Activated T-helper 1 cell treated with anti-CD3 and anti-CD28 coated beads, Interleukin-2, amount 50 U/mL, for 16 hours (primary cell): ENCODE results near the gene CHCHD3.
"Not testable (repeated sequence)": the region's sequence is repeated elsewhere in the genome, so short reads cannot be mapped to it uniquely, and the experiment has no call there.

Experiments
- DNase-seq, 2 donors: peaks; one replicate each; pipeline ENCODE4 v3.0.0-alpha.2; 2020; ENCODE audit warnings: low read depth in 1 of 2, low spot score in 1 of 2

Gene CHCHD3

DNA sequence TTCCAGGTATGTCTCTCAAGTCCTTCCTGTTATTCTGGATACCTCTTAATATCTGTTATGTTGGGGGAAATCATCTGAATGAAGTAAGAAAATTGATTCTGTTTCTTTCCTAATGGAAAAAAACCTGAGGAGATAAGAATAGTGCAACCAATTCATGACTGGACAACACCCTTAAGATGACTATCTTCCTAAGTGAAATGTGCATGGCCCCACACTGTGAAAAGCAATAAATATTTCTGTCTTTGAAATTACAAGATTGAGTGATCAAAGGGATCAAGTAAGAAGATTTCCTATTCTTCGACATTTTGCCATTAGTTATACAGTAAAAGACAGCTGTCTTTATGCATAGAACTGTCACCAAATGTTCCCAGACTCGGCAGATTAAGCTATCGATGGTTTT is 73.9 kb downstream of the CHCHD3 start:
- no peak for DNase-seq

DNA sequence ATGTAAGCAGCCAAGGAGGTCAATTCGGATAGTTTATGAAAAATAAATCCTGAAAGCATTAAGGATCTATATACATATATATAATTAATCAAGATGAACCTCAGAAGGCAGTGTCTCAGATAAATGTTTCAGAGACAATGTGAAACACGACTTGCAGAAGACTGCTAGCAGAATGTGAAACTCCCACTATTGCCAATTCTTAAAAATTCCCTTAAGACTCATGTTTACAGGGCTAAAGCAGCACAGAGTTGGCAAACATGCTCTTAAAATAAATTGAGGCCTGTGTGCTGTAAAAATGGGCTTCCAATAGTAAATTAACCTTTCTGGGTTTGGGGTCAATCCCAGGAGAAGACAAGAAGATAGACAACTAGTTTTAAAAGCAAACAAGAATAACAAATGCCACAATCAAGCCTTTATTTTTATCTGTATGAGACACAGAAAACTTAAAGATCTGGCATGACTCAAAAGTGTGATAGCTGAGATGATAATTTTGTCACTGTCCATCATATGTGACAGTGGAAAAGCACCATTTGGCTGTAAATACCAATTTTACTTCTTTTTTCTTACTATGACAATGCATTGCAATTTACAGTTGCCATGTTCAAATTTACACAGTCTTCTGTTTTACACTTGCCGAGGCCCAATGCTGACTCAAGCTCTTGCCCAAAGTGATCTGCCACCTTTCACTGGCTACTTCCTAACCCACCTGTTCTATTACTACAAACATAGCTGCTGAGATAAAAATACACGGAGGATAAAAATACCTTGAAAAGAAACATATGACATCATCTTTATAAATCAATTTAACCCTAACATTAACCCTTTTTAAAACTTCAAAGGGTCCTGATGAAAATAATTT is 78.6 kb downstream of the CHCHD3 start:
- no peak for DNase-seq

DNA sequence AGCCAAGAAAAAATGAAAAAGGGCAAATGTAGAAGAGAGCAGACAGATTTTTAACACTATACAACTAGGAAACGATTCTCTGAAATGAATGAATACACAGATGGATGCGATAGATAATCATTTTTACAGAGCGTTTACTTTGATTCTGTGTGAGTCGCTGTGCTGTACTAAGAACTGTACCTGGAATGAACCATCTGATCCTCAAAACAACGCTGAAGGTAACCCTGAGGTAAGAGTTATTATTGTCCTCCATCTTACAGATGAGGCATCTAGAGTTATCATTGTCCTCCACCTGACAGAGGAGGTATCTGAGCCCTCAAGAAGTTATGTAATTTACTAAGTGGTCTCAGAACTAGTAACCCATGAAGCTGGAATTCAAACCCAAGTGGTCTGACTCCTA is 80.2 kb downstream of the CHCHD3 start:
- DNase-seq = no peak

- no peak for DNase-seq
Observed at GRCh38 chr7:132999845-133000244, 82.0 kb downstream of the CHCHD3 start.

DNA sequence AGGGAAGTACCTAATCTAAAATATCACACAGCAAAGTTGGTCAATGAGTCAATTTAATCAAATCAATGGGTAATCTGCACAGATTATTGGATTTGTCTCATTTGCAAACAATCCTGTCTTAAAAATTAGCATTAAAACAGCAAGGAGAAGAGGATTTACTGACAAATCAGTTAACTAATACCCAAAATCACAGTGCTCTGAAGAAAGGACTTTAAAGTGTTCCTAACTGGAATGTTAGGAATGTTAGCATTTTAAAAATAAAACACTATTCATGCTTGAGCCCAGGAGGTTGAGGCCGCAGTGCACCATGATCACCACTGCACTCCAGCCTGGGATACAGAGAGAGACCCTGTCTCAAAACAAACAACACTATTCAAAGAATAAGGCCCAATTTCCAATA is 83.1 kb downstream of the CHCHD3 start:
- no peak for DNase-seq

- DNase-seq = no peak
Observed at GRCh38 chr7:132997505-132997904, 84.4 kb downstream of the CHCHD3 start.

DNA sequence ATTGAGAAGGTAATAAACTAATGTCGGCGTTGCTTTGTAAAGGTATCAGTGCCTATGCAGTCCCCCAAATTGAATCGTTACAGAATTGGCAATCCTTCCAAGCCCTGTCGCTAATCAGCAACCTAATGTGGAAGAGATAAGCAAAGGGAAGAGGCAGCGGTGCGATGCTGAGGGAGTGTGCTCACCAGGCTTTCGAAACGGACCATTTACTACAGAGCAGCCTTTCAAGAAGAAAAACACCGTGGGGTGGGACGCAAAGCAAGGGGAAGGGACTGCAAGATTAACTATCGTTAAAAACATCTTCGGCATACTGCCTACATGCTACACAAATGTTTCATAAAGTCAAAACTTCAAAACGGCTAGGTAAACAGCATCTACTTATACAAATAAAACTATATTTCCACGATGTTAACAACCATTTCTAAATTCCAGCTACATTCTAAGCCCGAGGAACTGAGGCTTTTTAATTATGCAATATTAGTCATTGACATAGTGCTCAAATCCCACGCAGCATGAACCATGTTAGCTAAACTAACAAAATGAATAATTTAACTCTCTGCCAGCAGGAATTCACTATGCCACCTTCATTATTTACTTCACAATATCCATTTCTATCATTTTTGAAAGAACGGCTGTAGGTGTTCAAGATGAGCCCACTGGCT is 85.2 kb downstream of the CHCHD3 start:
- DNase-seq = no peak

- no peak for DNase-seq
Observed at GRCh38 chr7:132993377-132994013, 88.4 kb downstream of the CHCHD3 start.

GRCh38 chr7:132991615-132992587 is 90.0 kb downstream of the CHCHD3 start:
- no peak for DNase-seq

DNA sequence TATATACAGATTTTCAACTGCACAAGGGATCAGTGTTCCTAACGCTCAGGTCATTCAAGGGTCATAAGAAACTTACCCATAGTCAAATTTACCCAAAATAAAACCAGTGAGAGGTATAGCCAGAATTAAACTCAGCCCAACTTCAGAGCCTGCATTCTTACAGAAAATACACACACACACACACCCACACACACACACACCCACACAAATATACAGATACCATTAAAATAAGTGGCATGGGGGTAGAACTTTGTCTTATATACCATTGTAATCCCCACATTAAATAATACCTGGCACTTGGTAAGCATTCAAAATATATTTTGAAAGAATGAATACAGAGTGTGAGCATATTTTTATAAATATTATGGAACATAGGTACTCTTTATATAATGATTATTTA is 93.8 kb downstream of the CHCHD3 start:
- DNase-seq = no peak

DNA sequence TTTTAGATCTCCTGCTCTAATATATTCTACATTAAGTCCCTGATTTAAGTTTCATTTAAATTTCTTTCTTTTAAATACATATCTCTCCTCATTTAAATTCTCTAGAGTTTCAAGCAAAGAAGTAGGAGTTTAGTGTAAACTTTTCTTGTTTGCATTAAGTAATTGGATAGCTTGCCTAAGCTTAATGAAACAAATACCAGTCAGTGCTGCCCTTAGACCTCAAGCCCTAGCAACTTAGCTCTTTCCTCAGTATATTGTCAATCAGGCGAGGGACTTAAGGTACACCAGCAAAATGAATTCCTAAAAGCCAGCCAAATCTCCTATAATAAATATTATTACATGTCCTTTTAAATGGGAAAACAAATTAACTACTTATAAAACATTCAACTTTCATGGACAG is 101.5 kb downstream of the CHCHD3 start:
- DNase-seq = no peak

DNA sequence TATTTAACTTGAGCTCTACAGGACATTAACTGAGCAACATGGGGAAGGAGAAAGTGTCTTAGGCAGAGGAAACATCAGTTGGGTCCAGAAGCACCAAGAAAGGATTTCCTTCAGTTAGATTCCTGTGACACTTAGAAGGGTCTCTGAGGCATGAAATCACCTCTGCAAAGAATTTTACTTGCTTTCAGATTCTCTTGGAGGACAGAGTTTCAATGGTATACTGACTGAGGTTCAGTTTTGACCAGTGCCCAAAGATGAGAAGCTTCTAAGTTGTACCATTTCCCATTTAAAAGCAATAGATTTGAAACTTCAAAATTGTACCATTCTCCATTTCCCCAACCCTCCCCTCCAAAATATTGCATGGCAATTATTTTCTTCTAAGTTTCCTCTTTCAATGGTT is 102.4 kb downstream of the CHCHD3 start:
- DNase-seq = no peak

DNA sequence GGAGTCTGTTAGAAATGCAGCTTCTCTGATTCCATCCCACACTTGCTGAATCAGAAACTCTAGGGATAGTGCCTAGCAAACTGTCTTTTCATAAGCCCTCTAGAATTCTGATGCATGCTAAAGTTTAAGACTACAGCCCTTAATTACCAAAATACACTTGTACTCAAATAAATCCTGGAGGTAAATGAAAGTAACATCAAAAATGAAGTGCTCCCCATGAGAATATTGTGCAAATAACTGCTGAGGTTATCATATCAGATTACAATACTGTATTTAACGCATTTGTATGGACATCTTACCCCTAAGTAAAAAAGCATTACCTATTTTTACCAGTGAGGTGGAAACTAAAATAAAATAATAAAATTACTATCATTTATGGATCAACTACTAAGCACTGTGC is 104.7 kb downstream of the CHCHD3 start:
- DNase-seq = no peak

DNA sequence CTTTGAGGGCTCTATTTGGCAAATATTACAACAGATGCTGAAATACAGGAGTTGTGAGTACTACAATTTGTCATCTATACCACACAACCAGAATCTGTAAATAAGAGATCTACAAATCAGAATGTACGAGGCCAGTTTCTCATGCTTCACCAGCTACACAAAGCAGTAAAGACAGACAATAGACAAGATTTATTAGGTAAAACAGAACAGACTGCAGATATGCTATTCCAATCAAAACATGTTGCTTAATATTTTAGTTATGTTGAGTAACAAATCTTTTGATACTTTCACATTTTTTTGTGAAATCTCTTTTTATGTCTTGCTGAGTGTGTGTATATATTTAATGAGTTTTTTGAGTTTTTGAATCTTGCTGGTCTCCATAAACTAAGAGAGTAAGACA is 109.1 kb downstream of the CHCHD3 start:
- no peak for DNase-seq

GRCh38 chr7:132970257-132970656 is 111.6 kb downstream of the CHCHD3 start:
- no peak for DNase-seq

DNA sequence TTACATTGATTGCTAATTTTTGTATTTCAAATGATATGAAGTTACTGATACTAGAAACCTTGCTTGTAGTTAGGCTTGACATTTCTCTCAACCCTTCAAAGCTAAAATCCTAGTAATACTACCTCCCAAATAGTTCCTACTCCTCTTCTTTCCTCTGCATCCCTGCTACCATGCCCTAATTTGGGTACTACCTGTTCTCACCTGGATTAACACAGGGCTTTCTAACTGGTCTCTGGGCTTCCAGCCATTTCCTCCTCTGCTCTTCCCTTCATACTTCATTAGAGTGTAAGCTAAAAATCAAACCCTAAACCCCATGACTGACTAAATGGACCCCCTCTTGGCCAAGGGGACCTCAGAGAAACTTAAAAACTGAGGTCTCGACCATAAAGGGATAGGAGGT is 112.4 kb downstream of the CHCHD3 start:
- DNase-seq = no peak

DNA sequence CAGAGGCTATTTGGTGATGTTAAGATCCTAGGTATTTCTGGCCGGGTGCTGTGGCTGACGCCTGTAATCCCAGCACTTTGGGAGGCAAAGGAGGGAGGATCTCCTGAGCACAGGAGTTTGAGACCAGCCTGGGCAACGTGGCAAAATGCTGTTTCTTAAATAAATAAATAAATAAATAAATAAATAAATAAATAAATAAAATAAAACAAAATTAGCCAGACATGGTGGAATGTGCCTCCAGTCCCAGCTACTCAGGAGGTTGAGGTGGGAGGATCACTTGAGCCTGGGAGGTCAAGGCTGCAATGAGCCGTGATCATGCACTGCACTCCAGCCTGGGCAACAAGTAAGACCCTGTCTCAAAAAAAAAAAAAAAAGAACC is 114.4 kb downstream of the CHCHD3 start:
- DNase-seq = not testable (repeated sequence)

- no peak for DNase-seq
Observed at GRCh38 chr7:132966754-132967469, 115.0 kb downstream of the CHCHD3 start.

GRCh38 chr7:132965951-132966350 is 115.9 kb downstream of the CHCHD3 start:
- no peak for DNase-seq

- no peak for DNase-seq
Observed at GRCh38 chr7:132964876-132965275, 117.0 kb downstream of the CHCHD3 start.
